GM21529 (cell line): ENCODE measurements around the gene NR2C2.

Experiments used
- ATAC-seq: cut with Tn5 transposase; IDR thresholded peaks from one replicate; pipeline ENCODE4 v1.9.1; 2021; ENCODE audit not compliant: unreplicated experiment

The NR2C2 gene

GRCh38 chr3:15096046-15096445, 148.7 kb downstream of the NR2C2 start:
- no peak for ATAC-seq

GRCh38 chr3:15097891-15098290, 150.5 kb downstream of the NR2C2 start:
- no peak for ATAC-seq
